Endodermal cell (in vitro differentiated cells): ENCODE results near the gene ARHGAP45. TPM values are rescaled to one million over a fixed set of nuclear protein-coding genes. Genes with fewer than 3 reads are reported as not detected.

Source experiments
- DNase-seq: peaks from one replicate; pipeline ENCODE4 v3.0.0-alpha.2; 2017
- H3K27ac ChIP-seq: 2 replicates; pipeline ENCODE4 v1.5.1; 2013; ENCODE audit warnings: mild to moderate bottlenecking, low read depth, low read length, moderate library complexity
- H3K27me3 ChIP-seq: 2 replicates; pipeline ENCODE4 v1.6.1; 2013; ENCODE audit warnings: mild to moderate bottlenecking, low read length, moderate library complexity; ENCODE audit not compliant: insufficient read depth, control insufficient read depth, poor library complexity, severe bottlenecking
- H3K36me3 ChIP-seq: 2 replicates; pipeline ENCODE4 v1.7.0; 2013; ENCODE audit warnings: mild to moderate bottlenecking, low read length, moderate library complexity; ENCODE audit not compliant: control insufficient read depth, insufficient read depth
- H3K4me1 ChIP-seq: one replicate; pipeline ENCODE4 v1.7.0; 2013; ENCODE audit warnings: low read length; ENCODE audit not compliant: control insufficient read depth, insufficient read depth
- H3K4me3 ChIP-seq: 2 replicates; pipeline ENCODE4 v1.5.1; 2013; ENCODE audit warnings: mild to moderate bottlenecking, low read length, moderate library complexity
- H3K9ac ChIP-seq: 2 replicates; pipeline ENCODE4 v1.6.1; 2013; ENCODE audit warnings: mild to moderate bottlenecking, low read length, moderate library complexity; ENCODE audit not compliant: poor library complexity, severe bottlenecking; ENCODE audit errors: extremely low read depth
- H3K9me3 ChIP-seq: 2 replicates; pipeline ENCODE4 v1.6.1; 2013; ENCODE audit warnings: mild to moderate bottlenecking, low read length, moderate library complexity; ENCODE audit not compliant: control insufficient read depth
- H3K27ac Mint-ChIP-seq: 2 replicates; pipeline ENCODE4 v1.8.0; 2020; ENCODE audit warnings: mixed read lengths
- H3K27me3 Mint-ChIP-seq: 2 replicates; pipeline ENCODE4 v1.8.0; 2021; ENCODE audit warnings: mild to moderate bottlenecking, mixed read lengths; ENCODE audit not compliant: insufficient read depth
- H3K36me3 Mint-ChIP-seq: 2 replicates; pipeline ENCODE4 v1.8.0; 2020; ENCODE audit warnings: low read depth, mixed read lengths
- H3K4me1 Mint-ChIP-seq: 2 replicates; pipeline ENCODE4 v1.8.0; 2020; ENCODE audit warnings: mixed read lengths
- H3K4me3 Mint-ChIP-seq: 2 replicates; pipeline ENCODE4 v1.8.0; 2020; ENCODE audit warnings: mild to moderate bottlenecking, moderate library complexity, mixed read lengths
- H3K9me3 Mint-ChIP-seq: 2 replicates; pipeline ENCODE4 v1.8.0; 2020; ENCODE audit warnings: mild to moderate bottlenecking, mixed read lengths
- WGBS, 2 experiments: methylation state at CpG; one replicate each; pipeline versions ENCODE4 v1.1.5 to v1.1.7; 2013; ENCODE audit warnings: missing lambda C conversion rate in 2 of 2, mixed read lengths in 1 of 2; ENCODE audit not compliant: insufficient coverage in 1 of 2, insufficient read length in 1 of 2; 5-methylcytosine and 5-hydroxymethylcytosine counted together
- total RNA-seq, 2 donors: library from RNA; stranded (reverse); fragmentation: NEBNext Ultra II Directional in 1 of 2; extraction: Animal tissue kit (Norgen Biotek cat#: 25700) in 1 of 2; gene quantifications; 2 replicates in 1 of 2; 3 replicates in 1 of 2; pipeline ENCODE4 v1.2.1, GENCODE V29; 2021
- TF ChIP-seq, protein P1 (sequence below): fragments of 200-600 bp; sonication (generic); conservative IDR thresholded peaks from 2 replicates; pipeline ENCODE4 v1.5.0; 2021; ENCODE audit warnings: antibody characterized with exemption, mild to moderate bottlenecking

Gene ARHGAP45
- total RNA-seq, 2 donors from 2014 or later = 14.8 to 17.1 TPM

DNA sequence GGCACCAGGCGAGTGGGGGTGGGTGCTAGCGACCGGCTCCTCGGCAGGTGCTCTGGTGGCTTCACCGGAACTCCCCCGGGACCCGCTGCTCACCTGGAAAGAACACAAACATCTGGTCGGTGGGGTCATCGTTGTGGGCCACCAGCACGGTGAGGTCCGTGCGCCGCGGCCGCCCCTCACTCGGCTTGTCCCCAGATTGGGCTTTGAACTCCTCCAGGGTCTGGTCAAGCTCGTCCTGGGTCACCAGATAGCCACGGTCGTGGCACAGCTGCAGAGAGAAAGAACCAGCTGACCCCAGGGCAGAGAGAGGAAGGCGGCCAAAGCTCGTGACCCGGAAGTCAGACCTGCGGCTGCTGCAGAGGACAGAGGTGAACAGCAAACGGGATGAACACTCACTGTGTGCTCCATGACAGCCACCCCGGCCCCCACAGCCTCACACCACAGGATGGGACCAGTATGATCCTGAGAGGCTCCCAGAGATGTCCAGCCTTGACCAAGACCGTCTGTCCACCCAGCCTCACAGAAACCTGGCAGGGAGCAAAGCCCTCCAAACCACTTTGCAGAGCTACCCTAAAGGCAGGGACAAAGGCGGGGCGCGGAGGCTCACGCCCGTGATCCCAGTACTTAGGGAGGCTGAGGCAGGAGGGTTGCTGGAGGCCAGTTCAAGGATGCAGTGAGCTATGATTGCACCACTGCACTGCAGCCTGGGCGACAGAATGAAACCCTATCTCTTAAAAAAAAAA is 27.0 kb downstream of the ARHGAP45 start:
- H3K27ac ChIP-seq = no peak overlapping the region
- H3K9me3 ChIP-seq = no peaks in the 10 kb centered on the region
- no peaks in the 10 kb centered on the region for H3K9me3 Mint-ChIP-seq
- H3K27ac Mint-ChIP-seq = peak overlapping the region; percentile 88
- DNase-seq = no peak
- no peaks in the 10 kb centered on the region for H3K27me3 ChIP-seq
- peaks cover 30% of the 10 kb centered on the region for H3K36me3 ChIP-seq
- H3K4me3 ChIP-seq = peak overlapping the region; percentile 87
- TF ChIP-seq, protein P1, sequence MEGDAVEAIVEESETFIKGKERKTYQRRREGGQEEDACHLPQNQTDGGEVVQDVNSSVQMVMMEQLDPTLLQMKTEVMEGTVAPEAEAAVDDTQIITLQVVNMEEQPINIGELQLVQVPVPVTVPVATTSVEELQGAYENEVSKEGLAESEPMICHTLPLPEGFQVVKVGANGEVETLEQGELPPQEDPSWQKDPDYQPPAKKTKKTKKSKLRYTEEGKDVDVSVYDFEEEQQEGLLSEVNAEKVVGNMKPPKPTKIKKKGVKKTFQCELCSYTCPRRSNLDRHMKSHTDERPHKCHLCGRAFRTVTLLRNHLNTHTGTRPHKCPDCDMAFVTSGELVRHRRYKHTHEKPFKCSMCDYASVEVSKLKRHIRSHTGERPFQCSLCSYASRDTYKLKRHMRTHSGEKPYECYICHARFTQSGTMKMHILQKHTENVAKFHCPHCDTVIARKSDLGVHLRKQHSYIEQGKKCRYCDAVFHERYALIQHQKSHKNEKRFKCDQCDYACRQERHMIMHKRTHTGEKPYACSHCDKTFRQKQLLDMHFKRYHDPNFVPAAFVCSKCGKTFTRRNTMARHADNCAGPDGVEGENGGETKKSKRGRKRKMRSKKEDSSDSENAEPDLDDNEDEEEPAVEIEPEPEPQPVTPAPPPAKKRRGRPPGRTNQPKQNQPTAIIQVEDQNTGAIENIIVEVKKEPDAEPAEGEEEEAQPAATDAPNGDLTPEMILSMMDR = no peak
- WGBS, 2 experiments = 83 to 88% methylated on average over 29 to 32 of the region's 32 CpGs
- peak overlapping the region; percentile 86 for H3K4me3 Mint-ChIP-seq
- H3K4me1 Mint-ChIP-seq = peaks cover 4% of the 10 kb centered on the region
- peak overlapping the region; percentile 73 for H3K9ac ChIP-seq
- peaks cover 22% of the 10 kb centered on the region for H3K36me3 Mint-ChIP-seq
- H3K27me3 Mint-ChIP-seq = no peaks in the 10 kb centered on the region
- no peaks in the 10 kb centered on the region for H3K4me1 ChIP-seq

DNA sequence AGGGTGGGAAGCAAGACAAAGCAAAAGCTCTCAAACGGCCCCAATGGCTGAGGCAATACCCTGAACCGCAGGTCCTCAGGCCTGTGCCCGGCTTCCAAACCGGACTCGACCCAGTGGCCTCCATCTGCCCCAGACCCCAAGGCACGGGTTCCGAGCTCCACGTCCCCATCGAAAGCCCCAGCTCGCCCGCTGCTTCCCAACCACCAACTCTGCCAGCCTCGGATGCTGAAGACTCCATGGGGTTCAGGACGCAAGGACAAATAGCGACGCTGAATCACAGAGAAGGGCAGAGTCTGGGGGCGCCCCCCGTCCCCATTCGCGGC is 27.6 kb downstream of the ARHGAP45 start:
- no peak for DNase-seq
- H3K4me3 Mint-ChIP-seq = peak overlapping the region; percentile 86
- no peaks in the 10 kb centered on the region for H3K9me3 Mint-ChIP-seq
- H3K27ac ChIP-seq = no peak overlapping the region
- TF ChIP-seq, protein P1 = no peak
- H3K27me3 Mint-ChIP-seq = no peaks in the 10 kb centered on the region
- WGBS, 2 experiments = 0 to 2% methylated on average over 8 to 19 of the region's 19 CpGs
- peaks cover 30% of the 10 kb centered on the region for H3K36me3 ChIP-seq
- H3K4me1 ChIP-seq = no peaks in the 10 kb centered on the region
- H3K4me1 Mint-ChIP-seq = peaks cover 4% of the 10 kb centered on the region
- H3K9me3 ChIP-seq = no peaks in the 10 kb centered on the region
- H3K4me3 ChIP-seq = peak overlapping the region; percentile 87
- H3K27ac Mint-ChIP-seq = peak overlapping the region; percentile 88
- peaks cover 22% of the 10 kb centered on the region for H3K36me3 Mint-ChIP-seq
- H3K27me3 ChIP-seq = no peaks in the 10 kb centered on the region
- H3K9ac ChIP-seq = peak overlapping the region; percentile 73

DNA sequence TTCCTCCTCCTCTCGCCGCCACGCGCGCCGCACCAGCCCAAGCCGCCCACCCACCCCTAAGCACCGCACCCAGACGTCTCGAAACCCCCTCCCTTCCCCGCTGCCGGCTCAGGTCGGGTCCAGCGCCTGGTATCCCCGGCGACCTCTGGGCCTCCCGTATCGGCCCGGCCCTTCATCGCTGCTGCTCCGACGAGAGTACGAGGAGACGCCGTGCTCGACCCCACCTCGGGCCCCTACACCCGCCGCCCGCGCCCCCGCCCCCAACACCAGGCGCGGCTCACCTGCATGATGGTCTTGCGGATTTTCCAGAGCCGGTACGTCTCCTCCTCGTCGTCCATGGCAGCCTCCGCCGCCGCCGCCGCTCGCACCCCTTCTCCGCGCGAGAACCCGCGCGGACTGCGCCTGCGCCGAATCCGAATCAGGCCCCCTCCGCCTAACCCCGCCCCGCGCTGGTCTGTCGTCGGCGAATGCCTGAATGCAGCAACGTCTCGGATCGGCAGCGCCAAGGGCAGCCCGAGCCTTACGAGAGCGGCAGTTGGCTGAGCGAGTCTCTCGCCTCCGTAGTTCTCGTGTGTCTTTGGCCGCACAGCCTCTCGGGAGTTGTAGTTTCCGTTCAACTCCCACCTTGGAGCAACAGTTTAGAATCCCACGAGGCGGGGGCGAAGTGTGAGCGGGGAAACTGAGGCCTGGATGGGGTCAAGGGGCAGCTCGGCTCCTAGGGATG is 28.2 kb downstream of the ARHGAP45 start, which contains the start of gene POLR2E:
Gene POLR2E, minus strand, starts transcription at position 398 of the 724 bp plus-strand sequence. Its CDS starts 60 bp downstream, at position 338.
- H3K36me3 Mint-ChIP-seq = peaks cover 22% of the 10 kb centered on the region
- H3K36me3 ChIP-seq = peaks cover 30% of the 10 kb centered on the region
- no peaks in the 10 kb centered on the region for H3K27me3 ChIP-seq
- no peaks in the 10 kb centered on the region for H3K4me1 ChIP-seq
- H3K4me3 ChIP-seq = peak within 1 kb of the TSS; percentile 87
- peak within 1 kb of the TSS; percentile 73 for H3K9ac ChIP-seq
- H3K27ac ChIP-seq = no peak within 1 kb of the TSS
- H3K27me3 Mint-ChIP-seq = no peaks in the 10 kb centered on the region
- peaks cover 4% of the 10 kb centered on the region for H3K4me1 Mint-ChIP-seq
- TF ChIP-seq, protein P1 = no peak
- DNase-seq = peak; percentile 99
- WGBS, 2 experiments = 0 to 1% methylated on average over 52 to 81 of the region's 81 CpGs
- H3K27ac Mint-ChIP-seq = peak within 1 kb of the TSS; percentile 88
- no peaks in the 10 kb centered on the region for H3K9me3 Mint-ChIP-seq
- peak within 1 kb of the TSS; percentile 86 for H3K4me3 Mint-ChIP-seq
- no peaks in the 10 kb centered on the region for H3K9me3 ChIP-seq
